DOHH2 (cell line): ENCODE measurements around the gene ANKRD13A.
A peak's percentile ranks its signal among the peaks of the same experiment; 100 is the strongest.

ENCODE experiments used
- H3F3A ChIP-seq: fragments of 200-600 bp; sonication (generic), shearing (Covaris generic); 2 replicates; pipeline ENCODE4 v1.6.0; 2016; ENCODE audit warnings: antibody characterized with exemption, mild to moderate bottlenecking; ENCODE audit not compliant: control insufficient read depth, insufficient read depth
- H3K27ac ChIP-seq: fragments of 200-600 bp; sonication (generic); 2 replicates; pipeline ENCODE4 v1.5.1; 2014; ENCODE audit warnings: low read depth, mild to moderate bottlenecking, low read length, moderate library complexity
- H3K27me3 ChIP-seq: fragments of 200-600 bp; sonication (generic); 2 replicates; pipeline ENCODE4 v1.6.1; 2014; ENCODE audit warnings: mild to moderate bottlenecking, low read length, mixed read lengths; ENCODE audit not compliant: control insufficient read depth
- H3K36me3 ChIP-seq: fragments of 200-600 bp; sonication (generic); 2 replicates; pipeline ENCODE4 v1.6.1; 2014; ENCODE audit warnings: mild to moderate bottlenecking, low read length, moderate library complexity, mixed read lengths; ENCODE audit not compliant: control insufficient read depth
- H3K4me1 ChIP-seq: fragments of 200-600 bp; sonication (generic); 2 replicates; pipeline ENCODE4 v1.6.1; 2014; ENCODE audit warnings: mild to moderate bottlenecking, low read length, mixed read lengths; ENCODE audit not compliant: control insufficient read depth
- H3K4me2 ChIP-seq: fragments of 200-600 bp; sonication (generic); 2 replicates; pipeline ENCODE4 v1.6.0; 2014; ENCODE audit warnings: mild to moderate bottlenecking, low read length, moderate library complexity
- H3K4me3 ChIP-seq: fragments of 200-600 bp; sonication (generic); 2 replicates; pipeline ENCODE4 v1.5.1; 2014; ENCODE audit warnings: mild to moderate bottlenecking, low read length, mixed read lengths
- H3K79me2 ChIP-seq: fragments of 200-600 bp; sonication (generic); 2 replicates; pipeline ENCODE4 v1.6.1; 2014; ENCODE audit warnings: mild to moderate bottlenecking, low read length, mixed read lengths; ENCODE audit not compliant: control insufficient read depth
- H3K9me2 ChIP-seq: fragments of 200-600 bp; sonication (generic); replicated peaks from 2 replicates; pipeline ENCODE4 v1.6.1; 2014; ENCODE audit warnings: mild to moderate bottlenecking, low read length, mixed read lengths; ENCODE audit not compliant: control insufficient read depth
- H3K9me3 ChIP-seq: fragments of 200-600 bp; sonication (generic); 2 replicates; pipeline ENCODE4 v1.6.1; 2014; ENCODE audit warnings: antibody characterized with exemption, low read length, mixed read lengths; ENCODE audit not compliant: control insufficient read depth, insufficient read depth
- H4K20me1 ChIP-seq: fragments of 200-600 bp; sonication (generic); 2 replicates; pipeline ENCODE4 v1.6.0; 2014; ENCODE audit warnings: low read depth, mild to moderate bottlenecking, antibody characterized with exemption, low read length, moderate library complexity; ENCODE audit not compliant: control insufficient read depth, insufficient read depth
- EZH2phosphoT487 ChIP-seq: fragments of 200-600 bp; sonication (generic); IDR thresholded peaks from 2 replicates; pipeline ENCODE4 v1.6.1; 2017; ENCODE audit warnings: borderline replicate concordance, mild to moderate bottlenecking, antibody characterized with exemption, low read length, moderate library complexity, mixed read lengths
- TF ChIP-seq, protein P1 (sequence below): fragments of 200-600 bp; sonication (generic); IDR thresholded peaks from one replicate; pipeline ENCODE4 v1.5.1; 2014; ENCODE audit warnings: antibody characterized with exemption, mild to moderate bottlenecking, low read depth, low read length; ENCODE audit not compliant: poor library complexity, severe bottlenecking

ANKRD13A gene

DNA sequence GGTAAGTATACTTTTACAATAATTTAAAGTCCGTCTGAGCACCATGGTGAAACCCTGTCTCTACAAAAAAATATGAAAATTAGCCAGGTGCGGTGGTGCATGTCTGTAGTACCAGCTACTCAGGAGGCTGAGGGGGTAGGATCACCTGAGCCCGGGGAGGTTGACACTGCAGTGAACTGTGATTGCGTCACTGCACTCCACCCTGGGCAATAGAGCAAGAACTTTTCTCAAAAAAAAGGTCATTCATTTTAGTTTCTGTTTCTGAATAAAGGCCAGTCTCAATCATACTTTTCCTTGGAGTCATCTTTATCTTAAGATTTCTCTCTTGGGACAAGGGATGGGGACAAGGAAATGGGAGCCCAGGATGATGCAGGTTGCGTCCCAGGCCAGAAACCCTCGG, 12.9 kb downstream of the ANKRD13A start:
- peaks cover 70% of the 10 kb centered on the region for H3K36me3 ChIP-seq
- H3K4me3 ChIP-seq = peak overlapping the region; percentile 80

DNA sequence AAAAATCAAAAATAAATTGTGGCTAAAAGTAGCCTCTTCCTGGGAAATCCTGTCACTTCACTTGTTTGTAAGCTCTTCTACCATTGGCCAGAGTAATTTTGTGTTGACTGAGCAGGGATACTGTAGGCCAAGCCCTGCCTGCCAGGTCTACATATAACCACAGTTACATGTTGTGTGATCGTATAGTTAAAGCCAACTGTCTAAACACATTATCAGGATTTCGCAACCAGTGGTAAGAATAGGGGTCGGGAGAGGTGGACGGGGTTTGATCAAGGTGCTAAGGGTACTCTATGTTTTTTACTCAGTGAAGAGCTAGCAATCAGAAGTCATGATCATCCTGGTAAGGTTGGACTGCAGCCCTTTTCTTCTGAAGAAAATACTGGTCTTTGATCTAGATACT, 13.4 kb downstream of the ANKRD13A start:
- H3K79me2 ChIP-seq = peaks cover 88% of the 10 kb centered on the region
- peaks cover 39% of the 10 kb centered on the region for H3F3A ChIP-seq
- no peaks in the 10 kb centered on the region for H3K9me2 ChIP-seq
- no peaks in the 10 kb centered on the region for H3K27me3 ChIP-seq
- peak overlapping the region; percentile 95 for H3K27ac ChIP-seq
- no peaks in the 10 kb centered on the region for H3K9me3 ChIP-seq
- H4K20me1 ChIP-seq = no peaks in the 10 kb centered on the region
- TF ChIP-seq, protein P1, sequence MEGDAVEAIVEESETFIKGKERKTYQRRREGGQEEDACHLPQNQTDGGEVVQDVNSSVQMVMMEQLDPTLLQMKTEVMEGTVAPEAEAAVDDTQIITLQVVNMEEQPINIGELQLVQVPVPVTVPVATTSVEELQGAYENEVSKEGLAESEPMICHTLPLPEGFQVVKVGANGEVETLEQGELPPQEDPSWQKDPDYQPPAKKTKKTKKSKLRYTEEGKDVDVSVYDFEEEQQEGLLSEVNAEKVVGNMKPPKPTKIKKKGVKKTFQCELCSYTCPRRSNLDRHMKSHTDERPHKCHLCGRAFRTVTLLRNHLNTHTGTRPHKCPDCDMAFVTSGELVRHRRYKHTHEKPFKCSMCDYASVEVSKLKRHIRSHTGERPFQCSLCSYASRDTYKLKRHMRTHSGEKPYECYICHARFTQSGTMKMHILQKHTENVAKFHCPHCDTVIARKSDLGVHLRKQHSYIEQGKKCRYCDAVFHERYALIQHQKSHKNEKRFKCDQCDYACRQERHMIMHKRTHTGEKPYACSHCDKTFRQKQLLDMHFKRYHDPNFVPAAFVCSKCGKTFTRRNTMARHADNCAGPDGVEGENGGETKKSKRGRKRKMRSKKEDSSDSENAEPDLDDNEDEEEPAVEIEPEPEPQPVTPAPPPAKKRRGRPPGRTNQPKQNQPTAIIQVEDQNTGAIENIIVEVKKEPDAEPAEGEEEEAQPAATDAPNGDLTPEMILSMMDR = no peak
- no peak for TF ChIP-seq EZH2phosphoT487
- peaks cover 74% of the 10 kb centered on the region for H3K36me3 ChIP-seq
- peaks cover 77% of the 10 kb centered on the region for H3K4me1 ChIP-seq
- peak overlapping the region; percentile 80 for H3K4me3 ChIP-seq
- H3K4me2 ChIP-seq = peak overlapping the region; percentile 99

More for the DNA sequence above, 12.9 kb downstream of the ANKRD13A start:
- Histone ChIP-seq H4K20me1 (no peaks in the 10 kb centered on the region), H3F3A (peaks cover 39% of the 10 kb centered on the region), H3K27me3 (no peaks in the 10 kb centered on the region), H3K4me1 (peaks cover 82% of the 10 kb centered on the region), H3K4me2 (peak overlapping the region; percentile 99), H3K79me2 (peaks cover 89% of the 10 kb centered on the region), H3K9me3 (no peaks in the 10 kb centered on the region), H3K9me2 (no peaks in the 10 kb centered on the region), H3K27ac (peak overlapping the region; percentile 95)
- no peak for TF ChIP-seq EZH2phosphoT487
- TF ChIP-seq, protein P1 = no peak

DNA sequence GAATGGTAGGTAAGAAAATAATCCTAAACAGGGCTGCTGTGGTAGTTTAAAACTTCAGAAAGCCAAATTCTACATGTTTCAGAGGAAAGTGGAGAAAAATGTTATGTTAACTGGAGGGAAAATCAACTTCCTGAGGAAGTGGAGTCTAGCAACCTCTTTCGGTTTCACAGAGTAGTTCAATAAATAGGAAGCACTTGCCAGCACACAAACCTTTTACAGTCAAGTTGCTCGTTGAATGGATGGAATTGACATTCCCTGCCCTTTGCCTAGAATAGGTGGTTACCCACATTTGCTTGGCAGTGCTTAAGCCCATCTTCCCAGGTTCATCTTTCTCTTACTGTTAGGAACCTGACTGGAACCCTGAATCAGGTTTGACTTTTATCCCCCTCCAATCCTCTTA, 15.9 kb downstream of the ANKRD13A start:
- Histone ChIP-seq H3K9me3 (no peaks in the 10 kb centered on the region), H3K27ac (peak overlapping the region; percentile 60), H3K4me2 (peak overlapping the region; percentile 62), H3K79me2 (peaks cover 86% of the 10 kb centered on the region), H4K20me1 (no peaks in the 10 kb centered on the region), H3K4me1 (peaks cover 53% of the 10 kb centered on the region), H3K27me3 (no peaks in the 10 kb centered on the region), H3K36me3 (peaks cover 85% of the 10 kb centered on the region), H3F3A (peaks cover 32% of the 10 kb centered on the region), H3K9me2 (no peaks in the 10 kb centered on the region), H3K4me3 (peak overlapping the region; percentile 36)
- TF ChIP-seq, protein P1 = peak; percentile 33
- TF ChIP-seq EZH2phosphoT487 = no peak
